HepG2 (cell line): ENCODE measurements around the gene PAN3. TPM values are rescaled to one million over a fixed set of nuclear protein-coding genes. Genes with fewer than 3 reads are reported as not detected.

ENCODE experiments used
- CCDC6 ChIP-seq: sonication (generic); formaldehyde crosslinking; IDR thresholded peaks from 2 replicates; pipeline ENCODE4 v1.8.1; 2022; ENCODE audit warnings: mild to moderate bottlenecking, missing genetic modification reagents, moderate library complexity
- GLMP ChIP-seq: sonication (generic); formaldehyde crosslinking; IDR thresholded peaks from 2 replicates; pipeline ENCODE4 v1.9.0; 2021; ENCODE audit warnings: missing genetic modification reagents, mild to moderate bottlenecking, borderline replicate concordance
- HMGXB3 ChIP-seq: sonication (generic); formaldehyde crosslinking; IDR thresholded peaks from 2 replicates; pipeline ENCODE4 v1.4.0; 2020; ENCODE audit warnings: missing genetic modification reagents, borderline replicate concordance
- IRF2 ChIP-seq: IDR thresholded peaks from 2 replicates; pipeline ENCODE4 v1.6.1; 2018; ENCODE audit warnings: missing genetic modification reagents, missing compliant biosample characterization
- MAX ChIP-seq: IDR thresholded peaks from 2 replicates; pipeline ENCODE4 v1.6.1; 2012; ENCODE audit warnings: inconsistent platforms
- MIER3 ChIP-seq: IDR thresholded peaks from 2 replicates; pipeline ENCODE4 v1.6.1; 2016; ENCODE audit warnings: missing compliant biosample characterization, borderline replicate concordance
- MYPOP ChIP-seq: sonication (generic); formaldehyde crosslinking; IDR thresholded peaks from 2 replicates; pipeline ENCODE4 v1.8.1; 2023; ENCODE audit warnings: mild to moderate bottlenecking, moderate library complexity, missing genetic modification reagents
- PLSCR1 ChIP-seq: sonication (generic); formaldehyde crosslinking; IDR thresholded peaks from 2 replicates; pipeline ENCODE4 v1.5.0; 2020; ENCODE audit warnings: missing genetic modification reagents, mild to moderate bottlenecking, borderline replicate concordance
- POLR2A ChIP-seq, 2 experiments: IDR thresholded peaks; 2 replicates each; pipeline ENCODE4 v1.6.1; 2011; ENCODE audit warnings: low read depth in 2 of 2, low read length in 2 of 2, mild to moderate bottlenecking in 1 of 2, moderate library complexity in 1 of 2; ENCODE audit not compliant: insufficient read depth in 1 of 2
- RBM39 ChIP-seq: fragments of 200-400 bp; formaldehyde crosslinking; IDR thresholded peaks from one replicate; pipeline ENCODE4 v1.6.1; 2018; ENCODE audit warnings: antibody characterized with exemption, mild to moderate bottlenecking, low read depth, low read length; ENCODE audit not compliant: poor library complexity, severe bottlenecking
- SMC3 ChIP-seq: IDR thresholded peaks from 2 replicates; pipeline ENCODE4 v1.6.1; 2011; ENCODE audit warnings: low read length, improper control_type of control experiment
- TARDBP ChIP-seq: sonication (generic); formaldehyde crosslinking; IDR thresholded peaks from 2 replicates; pipeline ENCODE4 v1.8.0; 2022; ENCODE audit warnings: mild to moderate bottlenecking, missing genetic modification reagents
- ZFP91 ChIP-seq: sonication (generic); formaldehyde crosslinking; IDR thresholded peaks from 2 replicates; pipeline ENCODE4 v1.9.0; 2022; ENCODE audit warnings: missing genetic modification reagents, mild to moderate bottlenecking, borderline replicate concordance
- ZNF143 ChIP-seq: sonication (generic); formaldehyde crosslinking; IDR thresholded peaks from 2 replicates; pipeline ENCODE4 v1.4.0; 2020; ENCODE audit warnings: missing genetic modification reagents
- ZNF503 ChIP-seq: sonication (generic); formaldehyde crosslinking; IDR thresholded peaks from 2 replicates; pipeline ENCODE4 v1.4.0; 2020; ENCODE audit warnings: missing genetic modification reagents
- ZNF883 ChIP-seq: sonication (generic); formaldehyde crosslinking; IDR thresholded peaks from 2 replicates; pipeline ENCODE4 v1.5.1; 2020; ENCODE audit warnings: mild to moderate bottlenecking, missing genetic modification reagents; ENCODE audit errors: not compliant biosample characterization
- ZSCAN30 ChIP-seq: sonication (generic); formaldehyde crosslinking; IDR thresholded peaks from 2 replicates; pipeline ENCODE4 v1.5.0; 2020; ENCODE audit warnings: mild to moderate bottlenecking, missing genetic modification reagents
- polyA plus RNA-seq, 8 experiments: library from polyadenylated mRNA; depleted of rRNA in 3 of 8; stranded (reverse) in 7 of 8; unstranded in 1 of 8; fragments of >200 nt; fragmentation: Illumina TruSeq in 4 of 8; extraction: Trizol in 4 of 8; gene quantifications; 2 replicates each; pipeline versions ENCODE4 v1.2.1 to v1.2.3, GENCODE V29; 2011 to 2016; ENCODE audit warnings: low read depth in 4 of 8, missing spikeins in 1 of 8, mixed read lengths in 1 of 8; ENCODE audit not compliant: insufficient read depth in 1 of 8
- total RNA-seq, 5 experiments: library from RNA; depleted of rRNA; stranded (reverse); fragments of >200 nt; fragmentation: Illumina TruSeq; extraction: Trizol; gene quantifications; 2 replicates each; pipeline ENCODE4 v1.2.3, GENCODE V29; 2016; ENCODE audit warnings: low read depth in 1 of 5

The PAN3 gene
- total and polyA plus RNA-seq, 2 of the 13 experiments (the other 11 are each of a cell fraction or from before 2014, with no cell fraction given): 9.7 to 10.6 TPM

GRCh38 chr13:28138012-28138755, at the start of gene PAN3 (continued):
- TF ChIP-seq HMGXB3 (no peak), ZNF883 (peak; percentile 56), CCDC6 (CRISPR knock-in tag) (no peak), SMC3 (no peak), RBM39 (peak; percentile 60), ZNF503 (CRISPR knock-in tag) (no peak), GLMP (CRISPR knock-in tag) (no peak), MAX (peak; percentile 73), MIER3 (CRISPR knock-in tag) (0 out of 2 replicates have a peak, but pooled peaks have one; percentile 45), ZFP91 (CRISPR knock-in tag) (peak; percentile 99), ZSCAN30 (CRISPR knock-in tag) (no peak), POLR2A (IDR thresholded peaks at IDR 0.05; ENCODE audit: insufficient read depth in 1 of 2, low read depth in 2 of 2, low read length in 2 of 2) (peak; percentile 73 to 77), IRF2 (CRISPR knock-in tag) (peak; percentile 44; the same call in 1 of the 2 replicates), MYPOP (CRISPR knock-in tag) (0 out of 2 replicates have a peak, but pooled peaks have one; percentile 25), TARDBP (peak; percentile 19; the same call in 1 of the 2 replicates), ZNF143 (peak; percentile 90), PLSCR1 (CRISPR knock-in tag) (no peak)
